OCI-LY3 (cell line): ENCODE measurements around the gene CYP8B1.

Experiments
- H2AFZ ChIP-seq: fragments of 200-600, 300-600 bp; shearing (Covaris generic); 2 replicates; pipeline ENCODE4 v1.6.0; 2014; ENCODE audit warnings: antibody characterized with exemption, low read depth, low read length
- H3K27ac ChIP-seq: fragments of 200-600, 300-600 bp; sonication (generic); 2 replicates; pipeline ENCODE4 v1.5.1; 2014; ENCODE audit warnings: mild to moderate bottlenecking, low read length, moderate library complexity, mixed read lengths
- H3K27me3 ChIP-seq: fragments of 200-600, 300-600 bp; sonication (generic); 2 replicates; pipeline ENCODE4 v1.6.1; 2014; ENCODE audit warnings: low read depth, low read length, mixed read lengths
- H3K36me3 ChIP-seq: fragments of 200-600, 300-600 bp; sonication (generic); replicated peaks from 2 replicates; pipeline ENCODE3; 2014; ENCODE audit warnings: low read depth, low read length, mixed read lengths
- H3K4me1 ChIP-seq: fragments of 300-600, 200-600 bp; sonication (generic); 2 replicates; pipeline ENCODE4 v1.6.1; 2014; ENCODE audit warnings: low read length, mixed read lengths
- H3K4me2 ChIP-seq: fragments of 200-600, 300-600 bp; sonication (generic); 2 replicates; pipeline ENCODE4 v1.6.1; 2014; ENCODE audit warnings: low read length, mixed read lengths
- H3K4me3 ChIP-seq: fragments of 300-600, 200-600 bp; sonication (generic); 2 replicates; pipeline ENCODE4 v1.5.1; 2014; ENCODE audit warnings: antibody characterized with exemption, mild to moderate bottlenecking, low read length, moderate library complexity
- H3K79me2 ChIP-seq: fragments of 300-600, 200-600 bp; shearing (Covaris generic); 2 replicates; pipeline ENCODE4 v1.6.1; 2014; ENCODE audit warnings: mild to moderate bottlenecking, low read length, mixed read lengths
- H3K9ac ChIP-seq: fragments of 300-600, 200-600 bp; shearing (Covaris generic); 2 replicates; pipeline ENCODE4 v1.6.0; 2014; ENCODE audit warnings: mild to moderate bottlenecking, low read length, moderate library complexity
- H3K9me3 ChIP-seq: fragments of 200-600, 300-600 bp; shearing (Covaris generic); 2 replicates; pipeline ENCODE4 v1.6.1; 2014; ENCODE audit warnings: low read length, mixed read lengths; ENCODE audit not compliant: insufficient read depth
- H4K20me1 ChIP-seq: fragments of 200-600, 300-600 bp; sonication (generic); 2 replicates; pipeline ENCODE4 v1.6.1; 2016; ENCODE audit warnings: low read length, mixed read lengths; ENCODE audit not compliant: insufficient read depth
- CTCF ChIP-seq: fragments of 200-600, 300-600 bp; sonication (generic); IDR thresholded peaks from 2 replicates; pipeline ENCODE4 v1.5.1; 2014; ENCODE audit warnings: antibody characterized with exemption, low read length, low read depth
- EZH2phosphoT487 ChIP-seq: fragments of 200-600 bp; shearing (Covaris generic); IDR thresholded peaks from 2 replicates; pipeline ENCODE4 v1.6.1; 2018; ENCODE audit warnings: antibody characterized with exemption, mixed run types, low read depth

The CYP8B1 gene

DNA sequence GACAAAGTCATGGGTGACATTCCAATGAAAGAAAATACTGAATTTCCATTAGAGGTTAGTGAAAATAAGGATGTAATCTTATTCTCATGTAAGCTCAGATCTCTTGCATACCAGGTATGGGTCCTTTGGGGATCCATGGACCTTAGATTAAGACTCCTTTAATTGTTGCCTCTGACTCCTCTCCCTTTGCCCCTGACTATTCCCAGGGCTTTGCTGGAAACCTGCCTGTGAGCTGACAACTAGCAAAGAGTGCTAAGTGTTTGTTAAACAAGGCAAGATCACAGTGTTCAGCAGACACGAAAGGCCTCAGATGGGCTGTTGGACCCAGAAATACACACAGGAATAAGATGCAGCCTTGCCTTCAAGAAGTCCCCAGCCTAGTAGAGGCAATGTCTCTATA is 34.3 kb downstream of the CYP8B1 start:
- H2AFZ ChIP-seq, result no peak overlapping the region
- no peaks in the 10 kb centered on the region for H4K20me1 ChIP-seq
- H3K36me3 ChIP-seq, result no peaks in the 10 kb centered on the region
- H3K9me3 ChIP-seq, result no peaks in the 10 kb centered on the region
- H3K4me1 ChIP-seq, result peaks cover 14% of the 10 kb centered on the region
- H3K27ac ChIP-seq, result no peak overlapping the region
- no peak overlapping the region for H3K4me2 ChIP-seq
- H3K4me3 ChIP-seq, result no peak overlapping the region
- no peaks in the 10 kb centered on the region for H3K27me3 ChIP-seq
- no peaks in the 10 kb centered on the region for H3K79me2 ChIP-seq
- TF ChIP-seq EZH2phosphoT487 (no peak), CTCF (no peak)
- no peak overlapping the region for H3K9ac ChIP-seq

- H4K20me1 ChIP-seq, result no peaks in the 10 kb centered on the region
- no peak overlapping the region for H3K27ac ChIP-seq
- H3K27me3 ChIP-seq, result peaks cover 3% of the 10 kb centered on the region; the same call in 1 of the 2 replicates
- no peaks in the 10 kb centered on the region for H3K9me3 ChIP-seq
- TF ChIP-seq EZH2phosphoT487, result no peak
- TF ChIP-seq CTCF, result peak; percentile 66
- no peaks in the 10 kb centered on the region for H3K79me2 ChIP-seq
- peaks cover 14% of the 10 kb centered on the region for H3K4me1 ChIP-seq
- peak overlapping the region; percentile 73 for H3K9ac ChIP-seq
- peak overlapping the region; percentile 79 for H3K4me3 ChIP-seq
- peak overlapping the region; percentile 95 for H3K4me2 ChIP-seq
- peak overlapping the region; percentile 99 for H2AFZ ChIP-seq
- no peaks in the 10 kb centered on the region for H3K36me3 ChIP-seq
Measured at GRCh38 chr3:42839616-42840015, 36.1 kb downstream of the CYP8B1 start.

GRCh38 chr3:42838571-42838970 is 37.1 kb downstream of the CYP8B1 start:
- peaks cover 3% of the 10 kb centered on the region; the same call in 1 of the 2 replicates for H3K27me3 ChIP-seq
- H3K9me3 ChIP-seq, result no peaks in the 10 kb centered on the region
- no peaks in the 10 kb centered on the region for H4K20me1 ChIP-seq
- peak overlapping the region; percentile 95 for H3K4me2 ChIP-seq
- H3K9ac ChIP-seq, result no peak overlapping the region
- H3K36me3 ChIP-seq, result no peaks in the 10 kb centered on the region
- no peak overlapping the region for H3K4me3 ChIP-seq
- no peak overlapping the region for H2AFZ ChIP-seq
- H3K4me1 ChIP-seq, result peaks cover 14% of the 10 kb centered on the region
- H3K27ac ChIP-seq, result no peak overlapping the region
- no peaks in the 10 kb centered on the region for H3K79me2 ChIP-seq
- TF ChIP-seq EZH2phosphoT487, result no peak
- TF ChIP-seq CTCF, result no peak

DNA sequence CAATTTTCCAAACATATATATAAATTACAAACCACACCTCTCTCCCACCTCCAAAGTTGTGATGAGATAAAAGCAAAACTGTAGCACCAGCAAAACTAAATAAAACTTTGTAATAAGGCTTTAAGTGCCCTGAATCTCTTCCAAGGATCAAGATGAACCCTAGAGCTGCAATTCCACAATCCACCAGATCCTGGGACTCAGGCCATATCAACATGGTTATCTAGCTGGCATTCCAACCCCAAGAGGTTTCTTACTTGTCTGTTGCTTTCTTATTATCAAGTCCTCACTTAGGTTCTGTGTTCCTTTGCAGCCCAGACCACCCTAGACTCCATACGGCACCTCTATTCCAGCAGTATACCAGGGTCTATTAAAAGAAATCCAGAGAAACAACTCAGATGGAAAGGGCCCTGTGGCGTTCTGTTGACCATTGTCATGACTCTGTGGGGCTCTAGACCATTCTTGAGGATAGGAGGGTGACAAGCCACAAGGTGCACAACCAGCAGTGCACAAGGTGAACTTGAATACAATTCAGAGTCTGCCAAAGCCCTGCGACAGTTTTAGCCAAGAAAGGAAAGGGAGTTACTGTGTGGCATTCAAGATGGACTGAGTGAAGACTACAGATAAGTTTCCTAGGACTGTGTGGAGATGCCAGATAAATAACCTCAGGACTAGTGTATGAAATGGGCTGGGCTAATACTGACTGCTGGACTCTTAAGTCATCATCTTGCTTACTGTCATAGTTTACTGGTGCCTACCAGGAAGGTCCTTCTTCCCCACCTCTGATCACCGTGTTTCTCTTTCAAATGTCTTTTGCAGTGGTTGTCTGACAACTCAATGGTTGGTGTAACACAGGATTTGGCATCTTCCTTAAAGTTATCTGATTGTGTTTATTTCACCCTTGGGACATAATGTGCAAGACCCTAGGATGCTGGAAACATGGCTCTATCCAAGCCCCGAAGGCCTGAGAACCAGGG is 39.2 kb downstream of the CYP8B1 start:
- no peaks in the 10 kb centered on the region for H3K36me3 ChIP-seq
- no peaks in the 10 kb centered on the region for H3K79me2 ChIP-seq
- no peak overlapping the region for H2AFZ ChIP-seq
- H3K9me3 ChIP-seq, result no peaks in the 10 kb centered on the region
- H3K4me1 ChIP-seq, result peaks cover 15% of the 10 kb centered on the region
- TF ChIP-seq EZH2phosphoT487 (no peak), CTCF (no peak)
- H3K27ac ChIP-seq, result no peak overlapping the region
- H3K9ac ChIP-seq, result no peak overlapping the region
- H3K4me2 ChIP-seq, result no peak overlapping the region
- no peak overlapping the region for H3K4me3 ChIP-seq
- no peaks in the 10 kb centered on the region for H4K20me1 ChIP-seq
- peaks cover 3% of the 10 kb centered on the region; the same call in 1 of the 2 replicates for H3K27me3 ChIP-seq
